Measurements from ENCODE around the gene ZNF177. TPM values are rescaled to one million over a fixed set of nuclear protein-coding genes. Genes with fewer than 3 reads are reported as not detected.
"Not testable (repeated sequence)": the region's sequence is repeated elsewhere in the genome, so short reads cannot be mapped to it uniquely, and the experiment has no call there.

ZNF177 gene
- total and polyA plus RNA-seq, 2 donors (not counting 3 experiments of a cell fraction or from before 2014, with no cell fraction given) = 0.42 to 0.86 TPM

- FAIRE-seq (no peak), DNase-seq (ENCODE audit: low read depth, low spot score) (no peak)
- H3K9me1 ChIP-seq (replicated peaks; ENCODE audit: control insufficient read depth, extremely low read depth, insufficient read depth, low read length) = no peaks in the 10 kb centered on the region
- H2AFZ ChIP-seq (ENCODE audit: low read depth, low read length) = no peak overlapping the region
- ChIA-PET POLR2A (no interaction called here), CTCF (interaction anchor here (1.7 kb wide), 1 partner anchor 10 kb away, joined by 3 read pairs; no protein-coding TSS in a partner anchor)
- no peaks in the 10 kb centered on the region for H3K36me3 ChIP-seq (ENCODE audit: control insufficient read depth in 2 of 2, extremely low read depth in 1 of 2, insufficient read depth in 2 of 2, low read length in 2 of 2)
- dilution Hi-C loops (cut with MboI; ENCODE audit: extremely low pct_ligation_motif_present, low sequenced_read_pairs) = no loop called here
- intact Hi-C loops (cut with micrococcal nuclease) = loop anchor here (5.0 kb wide), 1 partner anchor 194 kb away; the partner anchor contains the start of gene OR7G3
- TF ChIP-seq GATA2 (IDR thresholded peaks at IDR 0.05; ENCODE audit: insufficient read depth, insufficient read length, low read depth, low read length) (no peak), FOS (IDR thresholded peaks at IDR 0.05; ENCODE audit: borderline replicate concordance, insufficient read depth, low read length) (no peak), MAX (IDR thresholded peaks at IDR 0.05; ENCODE audit: insufficient read depth, insufficient read length) (no peak), JUN (IDR thresholded peaks at IDR 0.05; ENCODE audit: borderline replicate concordance, insufficient read depth, insufficient read length, low read depth) (no peak), CTCF (IDR thresholded peaks at IDR 0.05; ENCODE audit: extremely low read depth in 1 of 2, insufficient read depth in 1 of 2, low read depth in 1 of 2, low read length in 2 of 2) (no peak), POLR2A (IDR thresholded peaks at IDR 0.05; ENCODE audit: low read depth, low read length) (no peak), POLR2AphosphoS5 (IDR thresholded peaks at IDR 0.05; ENCODE audit: insufficient read depth, low read depth, low read length) (no peak), MYC (IDR thresholded peaks at IDR 0.05; ENCODE audit: low read depth, low read length) (no peak), EZH2 (IDR thresholded peaks at IDR 0.05; ENCODE audit: borderline replicate concordance, low read depth, low read length, severe bottlenecking) (no peak)
- H3K9me3 ChIP-seq (replicated peaks; ENCODE audit: control insufficient read depth, insufficient read depth, low read length) = no peaks in the 10 kb centered on the region
- H3K9ac ChIP-seq (replicated peaks; ENCODE audit: extremely low read depth, insufficient read depth, low read length) = no peak overlapping the region
- no peak overlapping the region for H3K4me2 ChIP-seq (ENCODE audit: insufficient read depth, low read length)
- H3K4me1 ChIP-seq (ENCODE audit: control insufficient read depth, extremely low read depth, insufficient read depth, low read length) = peaks cover 10% of the 10 kb centered on the region
- no peaks in the 10 kb centered on the region for H3K27me3 ChIP-seq (ENCODE audit: control insufficient read depth in 2 of 2, insufficient read depth in 2 of 2, low read length in 2 of 2)
- no TSS peak for BruUV-seq (replicated peaks)
- H3K4me3 ChIP-seq (replicated peaks in 1 of 3; ENCODE audit: insufficient read depth in 1 of 3, low read depth in 1 of 3, low read length in 3 of 3) = no peak overlapping the region
- no peak overlapping the region for H3K27ac ChIP-seq (ENCODE audit: insufficient read depth, low read depth, low read length)
- peaks cover 5% of the 10 kb centered on the region for H3K79me2 ChIP-seq (ENCODE audit: control insufficient read depth, insufficient read depth, low read length)
- no peaks in the 10 kb centered on the region for H4K20me1 ChIP-seq (replicated peaks; ENCODE audit: control insufficient read depth, extremely low read depth, insufficient read depth, low read length)
These were observed 41.5 kb upstream of the ZNF177 start for GRCh38 chr19:9321338-9321737.

GRCh38 chr19:9321756-9322155 is 41.1 kb upstream of the ZNF177 start:
- POLR2A ChIA-PET; H3K4me1 ChIP-seq (ENCODE audit: control insufficient read depth, extremely low read depth, insufficient read depth, low read length): not testable (repeated sequence)

GRCh38 chr19:9322201-9322600 is 40.6 kb upstream of the ZNF177 start:
- BruUV-seq (replicated peaks); H3K9me3 ChIP-seq (replicated peaks; ENCODE audit: control insufficient read depth, insufficient read depth, low read length); H3K9me1 ChIP-seq (replicated peaks; ENCODE audit: control insufficient read depth, extremely low read depth, insufficient read depth, low read length); H3K36me3 ChIP-seq (ENCODE audit: control insufficient read depth in 2 of 2, extremely low read depth in 1 of 2, insufficient read depth in 2 of 2, low read length in 2 of 2); H3K4me1 ChIP-seq (ENCODE audit: control insufficient read depth, extremely low read depth, insufficient read depth, low read length); H3K27me3 ChIP-seq (ENCODE audit: control insufficient read depth in 2 of 2, insufficient read depth in 2 of 2, low read length in 2 of 2); H3K4me2 ChIP-seq (ENCODE audit: insufficient read depth, low read length); H2AFZ ChIP-seq (ENCODE audit: low read depth, low read length); H3K27ac ChIP-seq (ENCODE audit: insufficient read depth, low read depth, low read length); H3K4me3 ChIP-seq (replicated peaks in 1 of 3; ENCODE audit: insufficient read depth in 1 of 3, low read depth in 1 of 3, low read length in 3 of 3); FAIRE-seq; H3K79me2 ChIP-seq (ENCODE audit: control insufficient read depth, insufficient read depth, low read length); H4K20me1 ChIP-seq (replicated peaks; ENCODE audit: control insufficient read depth, extremely low read depth, insufficient read depth, low read length); POLR2A ChIA-PET; dilution Hi-C loops (cut with MboI; ENCODE audit: extremely low pct_ligation_motif_present, low sequenced_read_pairs); H3K9ac ChIP-seq (replicated peaks; ENCODE audit: extremely low read depth, insufficient read depth, low read length); DNase-seq (ENCODE audit: low read depth, low spot score): not testable (repeated sequence)
- intact Hi-C loops (cut with micrococcal nuclease) = loop anchor here (5.0 kb wide), 1 partner anchor 195 kb away; the partner anchor contains the start of gene OR7G3
- CTCF ChIA-PET = interaction anchor here (1.7 kb wide), 1 partner anchor 11 kb away, joined by 3 read pairs; no protein-coding TSS in a partner anchor

More at GRCh38 chr19:9321756-9322155, 41.1 kb upstream of the ZNF177 start:
- H3K27me3 ChIP-seq (ENCODE audit: control insufficient read depth in 2 of 2, insufficient read depth in 2 of 2, low read length in 2 of 2); H2AFZ ChIP-seq (ENCODE audit: low read depth, low read length); H3K9me3 ChIP-seq (replicated peaks; ENCODE audit: control insufficient read depth, insufficient read depth, low read length); H3K9ac ChIP-seq (replicated peaks; ENCODE audit: extremely low read depth, insufficient read depth, low read length); H3K4me3 ChIP-seq (replicated peaks in 1 of 3; ENCODE audit: insufficient read depth in 1 of 3, low read depth in 1 of 3, low read length in 3 of 3); H3K9me1 ChIP-seq (replicated peaks; ENCODE audit: control insufficient read depth, extremely low read depth, insufficient read depth, low read length); dilution Hi-C loops (cut with MboI; ENCODE audit: extremely low pct_ligation_motif_present, low sequenced_read_pairs); FAIRE-seq; BruUV-seq (replicated peaks); H3K4me2 ChIP-seq (ENCODE audit: insufficient read depth, low read length); H3K36me3 ChIP-seq (ENCODE audit: control insufficient read depth in 2 of 2, extremely low read depth in 1 of 2, insufficient read depth in 2 of 2, low read length in 2 of 2); H3K79me2 ChIP-seq (ENCODE audit: control insufficient read depth, insufficient read depth, low read length); H3K27ac ChIP-seq (ENCODE audit: insufficient read depth, low read depth, low read length); H4K20me1 ChIP-seq (replicated peaks; ENCODE audit: control insufficient read depth, extremely low read depth, insufficient read depth, low read length); DNase-seq (ENCODE audit: low read depth, low spot score): not testable (repeated sequence)
- intact Hi-C loops (cut with micrococcal nuclease) = loop anchor here (5.0 kb wide), 1 partner anchor 194 kb away; the partner anchor contains the start of gene OR7G3
- CTCF ChIA-PET = interaction anchor here (1.7 kb wide), 1 partner anchor 10 kb away, joined by 3 read pairs; no protein-coding TSS in a partner anchor

All from endothelial cell of umbilical vein (primary cell).